Measurements from ENCODE around the gene VWC2.

GRCh38 chr7:49845626-49846025, 72.2 kb downstream of the VWC2 start:
- TF ChIP-seq CTCF (IDR thresholded peaks at IDR 0.05) (no peak), POLR2A (IDR thresholded peaks at IDR 0.05) (no peak)

Measured in adrenal gland (tissue), 5 donors.